ENCODE results near the gene MTHFD1L.
A peak's percentile ranks its signal among the peaks of the same experiment; 100 is the strongest.
"Not testable (repeated sequence)": the region's sequence is repeated elsewhere in the genome, so short reads cannot be mapped to it uniquely, and the experiment has no call there.

DNA sequence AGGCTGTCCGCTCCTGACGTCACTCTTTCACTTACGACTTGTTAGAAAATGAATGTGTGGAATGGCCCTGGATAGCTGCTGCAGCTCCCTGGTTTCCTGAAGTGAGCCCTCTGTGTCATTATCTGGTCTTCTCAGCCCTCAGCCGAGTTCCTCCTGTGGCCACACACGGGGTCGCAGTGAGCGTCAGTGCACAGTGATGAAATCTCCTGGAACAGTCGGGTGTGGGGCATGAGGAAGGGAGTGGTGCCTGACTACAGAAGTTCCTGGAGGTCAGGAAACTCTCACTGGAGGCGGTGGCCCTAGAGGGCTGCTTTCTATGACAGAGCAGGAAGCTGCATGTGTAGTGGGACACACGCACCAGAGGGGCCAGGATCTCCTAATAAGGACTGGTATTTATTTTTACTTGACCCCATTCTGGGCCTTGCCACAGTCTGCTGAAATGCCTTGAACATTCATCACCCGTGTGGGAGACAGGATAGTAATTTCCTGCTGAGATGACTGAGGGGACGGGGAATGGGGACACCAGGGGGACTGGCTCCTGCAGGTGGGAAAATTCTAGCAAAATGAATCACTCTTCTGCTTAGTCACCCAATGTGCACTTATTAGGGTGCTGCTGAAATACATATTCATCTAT is 175.5 kb downstream of the MTHFD1L start:
- TF ChIP-seq, protein P1, sequence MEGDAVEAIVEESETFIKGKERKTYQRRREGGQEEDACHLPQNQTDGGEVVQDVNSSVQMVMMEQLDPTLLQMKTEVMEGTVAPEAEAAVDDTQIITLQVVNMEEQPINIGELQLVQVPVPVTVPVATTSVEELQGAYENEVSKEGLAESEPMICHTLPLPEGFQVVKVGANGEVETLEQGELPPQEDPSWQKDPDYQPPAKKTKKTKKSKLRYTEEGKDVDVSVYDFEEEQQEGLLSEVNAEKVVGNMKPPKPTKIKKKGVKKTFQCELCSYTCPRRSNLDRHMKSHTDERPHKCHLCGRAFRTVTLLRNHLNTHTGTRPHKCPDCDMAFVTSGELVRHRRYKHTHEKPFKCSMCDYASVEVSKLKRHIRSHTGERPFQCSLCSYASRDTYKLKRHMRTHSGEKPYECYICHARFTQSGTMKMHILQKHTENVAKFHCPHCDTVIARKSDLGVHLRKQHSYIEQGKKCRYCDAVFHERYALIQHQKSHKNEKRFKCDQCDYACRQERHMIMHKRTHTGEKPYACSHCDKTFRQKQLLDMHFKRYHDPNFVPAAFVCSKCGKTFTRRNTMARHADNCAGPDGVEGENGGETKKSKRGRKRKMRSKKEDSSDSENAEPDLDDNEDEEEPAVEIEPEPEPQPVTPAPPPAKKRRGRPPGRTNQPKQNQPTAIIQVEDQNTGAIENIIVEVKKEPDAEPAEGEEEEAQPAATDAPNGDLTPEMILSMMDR (IDR thresholded peaks at IDR 0.05) = peak in 1 of 3 donors; percentile 18
- TF ChIP-seq POLR2A (IDR thresholded peaks at IDR 0.05) = not testable (repeated sequence)
- TF ChIP-seq POLR2AphosphoS5 (IDR thresholded peaks at IDR 0.05) = peak; percentile 33 to 86 (median 82)
